A549 (cell line): ENCODE data around the gene HSF2BP. TPM values are rescaled to one million over a fixed set of nuclear protein-coding genes. Genes with fewer than 3 reads are reported as not detected.

Experiments
- ATAC-seq, 2 experiments: fragments of 200-7000 bp in 1 of 2; fragments of >200 bp in 1 of 2; cut with Nextera tagmentation in 1 of 2; cut with Tn5 transposase in 1 of 2; 3 replicates each; pipeline versions ENCODE4 v1.8.0 to v1.9.1; 2018 to 2020; ENCODE audit warnings: mild to moderate bottlenecking in 1 of 2, moderate library complexity in 1 of 2
- CTCF ChIA-PET: fragments of 300-600 bp; sonication (Branson Sonifier 250); formaldehyde crosslinking; extraction: SDS; loops from one replicate; lab custom pipeline; 2021; ENCODE audit warnings: antibody characterized with exemption, inconsistent platforms; lab: Yijun Ruan, JAX
- POLR2A ChIA-PET: fragments of 350-600 bp; formaldehyde crosslinking; extraction: SDS; loops from one replicate; lab custom pipeline; 2021; ENCODE audit warnings: antibody characterized with exemption, inconsistent platforms; lab: Yijun Ruan, JAX
- DNase-seq, 2 experiments: peaks; one replicate each; pipeline versions ENCODE4 v3.0.0 to v3.0.0-alpha.2; 2011 to 2016; ENCODE audit warnings: low read depth in 1 of 2, low spot score in 1 of 2
- FAIRE-seq: peaks from 2 replicates; lab custom pipeline; 2011; peaks lifted over from hg19 to GRCh38; lab: Jason Lieb, UNC
- H3K27ac ChIP-seq, 2 experiments: fragments of >200 bp; sonication (Bioruptor Twin); formaldehyde crosslinking; 3 replicates each; pipeline ENCODE4 v1.5.1; 2016 to 2017
- H3K4me1 ChIP-seq: fragments of >200 bp; sonication (Bioruptor Twin); formaldehyde crosslinking; 3 replicates; pipeline ENCODE4 v1.6.1; 2016
- H3K4me2 ChIP-seq: fragments of >200 bp; sonication (Bioruptor Twin); formaldehyde crosslinking; 3 replicates; pipeline ENCODE4 v1.6.1; 2016
- H3K4me3 ChIP-seq: fragments of >200 bp; sonication (Bioruptor Twin); formaldehyde crosslinking; 3 replicates; pipeline ENCODE4 v1.5.1; 2016
- H3K9me3 ChIP-seq: fragments of >200 bp; sonication (Bioruptor Twin); formaldehyde crosslinking; 3 replicates; pipeline ENCODE4 v1.6.1; 2016
- CBX8 ChIP-seq: fragments of 200-600 bp; sonication (generic); IDR thresholded peaks from 2 replicates; pipeline ENCODE4 v1.6.1; 2016
- CEBPB ChIP-seq, 2 experiments: fragments of >200 bp in 1 of 2; sonication (Bioruptor Twin) in 1 of 2; formaldehyde crosslinking in 1 of 2; IDR thresholded peaks; 2 replicates each; pipeline ENCODE4 v1.6.1; 2012 to 2016
- EP300 ChIP-seq, 2 experiments: fragments of >200 bp; sonication (Bioruptor Twin); formaldehyde crosslinking; IDR thresholded peaks; 2 replicates in 1 of 2; 3 replicates in 1 of 2; pipeline ENCODE4 v1.6.1; 2016 to 2017
- FOSL2 ChIP-seq, 2 experiments: fragments of 450-650 bp in 1 of 2; fragments of >200 bp in 1 of 2; sonication (Bioruptor Twin) in 1 of 2; formaldehyde crosslinking; IDR thresholded peaks; 2 replicates each; pipeline versions ENCODE4 v1.5.0 to v1.6.1; 2016 to 2020; ENCODE audit warnings: mild to moderate bottlenecking in 1 of 2, moderate library complexity in 1 of 2
- GATA3 ChIP-seq: IDR thresholded peaks from 2 replicates; pipeline ENCODE4 v1.6.1; 2012; ENCODE audit warnings: borderline replicate concordance
- HDAC2 ChIP-seq: fragments of 200-600 bp; sonication (generic); IDR thresholded peaks from 2 replicates; pipeline ENCODE4 v1.6.1; 2016
- HEYL ChIP-seq: fragments of 250-450 bp; sonication (Bioruptor Pico); IDR thresholded peaks from 2 replicates; pipeline ENCODE4 v1.8.0; 2021; ENCODE audit warnings: mild to moderate bottlenecking, moderate library complexity
- HOXA7 ChIP-seq: fragments of 250-450 bp; sonication (Bioruptor Pico); IDR thresholded peaks from 2 replicates; pipeline ENCODE4 v1.5.0; 2020; ENCODE audit warnings: mild to moderate bottlenecking, moderate library complexity
- HOXB5 ChIP-seq: fragments of 250-450 bp; sonication (Bioruptor Pico); IDR thresholded peaks from 2 replicates; pipeline ENCODE4 v1.5.0; 2020; ENCODE audit warnings: mild to moderate bottlenecking, moderate library complexity
- JUN ChIP-seq, 2 experiments: fragments of >200 bp; sonication (Bioruptor Twin); formaldehyde crosslinking; IDR thresholded peaks; 2 replicates in 1 of 2; 3 replicates in 1 of 2; pipeline ENCODE4 v1.6.1; 2016 to 2017
- KDM5A ChIP-seq: fragments of 200-600 bp; sonication (generic); IDR thresholded peaks from 2 replicates; pipeline ENCODE4 v1.6.1; 2016; ENCODE audit warnings: antibody characterized with exemption, mild to moderate bottlenecking
- NFE2L2 ChIP-seq: fragments of 150-350 bp; conservative IDR thresholded peaks from 2 replicates; pipeline ENCODE4 v1.6.1; 2014; ENCODE audit warnings: low read length
- NR3C1 ChIP-seq: fragments of >200 bp; sonication (Bioruptor Twin); formaldehyde crosslinking; IDR thresholded peaks from 3 replicates; pipeline ENCODE4 v1.6.1; 2017
- PHF8 ChIP-seq: fragments of 200-600 bp; sonication (generic); IDR thresholded peaks from 2 replicates; pipeline ENCODE4 v1.6.1; 2016; ENCODE audit warnings: low read depth, mild to moderate bottlenecking, antibody characterized with exemption, moderate library complexity, borderline replicate concordance
- POLR2A ChIP-seq: IDR thresholded peaks from 2 replicates; pipeline ENCODE4 v1.6.1; 2012; ENCODE audit warnings: mild to moderate bottlenecking, low read length
- RAD21 ChIP-seq, 2 experiments: fragments of >200 bp in 1 of 2; sonication (Bioruptor Twin) in 1 of 2; formaldehyde crosslinking in 1 of 2; IDR thresholded peaks in 1 of 2; conservative IDR thresholded peaks in 1 of 2; 2 replicates in 1 of 2; 3 replicates in 1 of 2; pipeline ENCODE4 v1.6.1; 2012 to 2018; ENCODE audit warnings: inconsistent platforms in 1 of 2
- RFX5 ChIP-seq: fragments of 450-650 bp; IDR thresholded peaks from 2 replicates; pipeline ENCODE4 v1.7.1; 2014; ENCODE audit warnings: antibody characterized with exemption, mild to moderate bottlenecking, moderate library complexity
- SMC3 ChIP-seq: fragments of >200 bp; sonication (Bioruptor Twin); formaldehyde crosslinking; IDR thresholded peaks from 3 replicates; pipeline ENCODE4 v1.6.1; 2018; ENCODE audit warnings: inconsistent platforms
- TFCP2L1 ChIP-seq: fragments of 250-450 bp; sonication (Bioruptor Pico); IDR thresholded peaks from 2 replicates; pipeline ENCODE4 v1.5.0; 2021; ENCODE audit warnings: mild to moderate bottlenecking
- TP53 ChIP-seq: fragments of 250-450 bp; sonication (Bioruptor Pico); IDR thresholded peaks from 2 replicates; pipeline ENCODE4 v1.5.0; 2021; ENCODE audit warnings: mild to moderate bottlenecking, moderate library complexity
- ZC3H11A ChIP-seq: fragments of 450-650 bp; IDR thresholded peaks from 2 replicates; pipeline ENCODE4 v1.6.1; 2014; ENCODE audit warnings: antibody characterized with exemption, mild to moderate bottlenecking
- ZFP36 ChIP-seq: fragments of 450-650 bp; IDR thresholded peaks from 2 replicates; pipeline ENCODE4 v1.6.1; 2014; ENCODE audit warnings: borderline replicate concordance; ENCODE audit not compliant: partially characterized antibody
- ZNF302 ChIP-seq: fragments of 250-450 bp; sonication (Bioruptor Pico); IDR thresholded peaks from 2 replicates; pipeline ENCODE4 v1.9.0; 2021; ENCODE audit warnings: inconsistent platforms, mild to moderate bottlenecking, moderate library complexity
- ZSCAN20 ChIP-seq: fragments of 250-450 bp; sonication (Bioruptor Pico); IDR thresholded peaks from 2 replicates; pipeline ENCODE4 v1.8.0; 2022; ENCODE audit warnings: mild to moderate bottlenecking, moderate library complexity
- WGBS: methylation state at CpG from one replicate; pipeline ENCODE4 v1.1.6; 2017; ENCODE audit errors: missing lambda C conversion rate; 5-methylcytosine and 5-hydroxymethylcytosine counted together
- polyA plus RNA-seq, 4 experiments: library from polyadenylated mRNA; depleted of rRNA in 3 of 4; stranded (reverse); fragments of >200 nt; fragmentation: RNase III in 1 of 4; extraction: RNeasy Plus Mini Kit Qiagen cat#74134 plus additional on column Dnase treatment in 1 of 4; gene quantifications; 2 replicates in 3 of 4; 3 replicates in 1 of 4; pipeline ENCODE4 v1.2.3, GENCODE V29; 2011 to 2017
- TF ChIP-seq, protein P1 (sequence below): fragments of 250-450 bp; sonication (Bioruptor Pico); IDR thresholded peaks from 2 replicates; pipeline ENCODE4 v1.5.0; 2021; ENCODE audit warnings: mild to moderate bottlenecking, moderate library complexity, borderline replicate concordance
- TF ChIP-seq, protein P2 (sequence below): fragments of 200-600 bp; sonication (generic); IDR thresholded peaks from 2 replicates; pipeline ENCODE4 v1.6.1; 2016; ENCODE audit warnings: antibody characterized with exemption, mild to moderate bottlenecking, moderate library complexity
- TF ChIP-seq, protein P3 (sequence below): fragments of 150-350 bp; IDR thresholded peaks from 2 replicates; pipeline ENCODE4 v1.6.1; 2014; ENCODE audit warnings: low read depth, mild to moderate bottlenecking, low read length
- TF ChIP-seq, protein P4 (sequence below): fragments of >200 bp; sonication (Bioruptor Twin); formaldehyde crosslinking; IDR thresholded peaks from 2 replicates; pipeline ENCODE4 v1.6.1; 2016
- TF ChIP-seq, protein P5 (sequence below): fragments of 450-650 bp; IDR thresholded peaks from 2 replicates; pipeline ENCODE4 v1.6.1; 2014; ENCODE audit warnings: antibody characterized with exemption
- TF ChIP-seq, protein P6 (sequence below): IDR thresholded peaks from 2 replicates; pipeline ENCODE4 v1.6.1; 2012

HSF2BP gene
- polyA plus RNA-seq, 2 of the 4 experiments (the other 2 are of a cell fraction) = 1.7 to 3.1 TPM

DNA sequence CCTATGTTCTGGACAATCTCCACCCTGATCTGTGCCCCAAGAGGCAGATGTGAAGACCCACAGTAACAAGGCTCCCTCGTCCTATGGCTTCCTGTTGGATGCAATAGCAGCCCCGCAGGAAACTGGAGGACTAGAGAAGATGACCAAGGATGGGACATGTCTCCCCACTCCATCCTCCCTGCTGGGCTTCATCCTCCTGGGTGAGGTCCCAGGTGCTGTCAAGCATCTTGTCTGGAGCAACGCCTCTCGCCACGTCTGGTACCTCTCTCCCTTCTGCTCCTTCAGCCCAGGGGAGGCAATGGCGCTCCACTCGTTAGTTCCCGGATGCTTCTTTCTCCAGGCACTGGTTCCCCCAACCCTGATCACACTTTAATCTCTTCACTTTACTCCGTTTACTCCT, 11.1 kb downstream of the HSF2BP start:
- no peak for FAIRE-seq
- H3K27ac ChIP-seq = peak overlapping the region; percentile 97 to 98
- ChIA-PET CTCF (interaction anchor here (3.1 kb wide), 1 partner anchor 8 kb away, joined by 13 read pairs; no protein-coding TSS in a partner anchor), POLR2A (no interaction called here)
- TF ChIP-seq GATA3 (no peak), RAD21 (conservative IDR thresholded peaks at IDR 0.05 in 1 of 2, IDR thresholded peaks at IDR 0.05 in 1 of 2) (no peak), HOXB5 (no peak), PHF8 (no peak), ZNF302 (CRISPR knock-in tag) (no peak), TFCP2L1 (CRISPR knock-in tag) (no peak), ZFP36 (no peak), POLR2A (no peak), ZC3H11A (no peak), CBX8 (no peak), HDAC2 (no peak), TP53 (CRISPR knock-in tag) (no peak), RFX5 (no peak), KDM5A (no peak), NFE2L2 (no peak)
- TF ChIP-seq, protein P1, sequence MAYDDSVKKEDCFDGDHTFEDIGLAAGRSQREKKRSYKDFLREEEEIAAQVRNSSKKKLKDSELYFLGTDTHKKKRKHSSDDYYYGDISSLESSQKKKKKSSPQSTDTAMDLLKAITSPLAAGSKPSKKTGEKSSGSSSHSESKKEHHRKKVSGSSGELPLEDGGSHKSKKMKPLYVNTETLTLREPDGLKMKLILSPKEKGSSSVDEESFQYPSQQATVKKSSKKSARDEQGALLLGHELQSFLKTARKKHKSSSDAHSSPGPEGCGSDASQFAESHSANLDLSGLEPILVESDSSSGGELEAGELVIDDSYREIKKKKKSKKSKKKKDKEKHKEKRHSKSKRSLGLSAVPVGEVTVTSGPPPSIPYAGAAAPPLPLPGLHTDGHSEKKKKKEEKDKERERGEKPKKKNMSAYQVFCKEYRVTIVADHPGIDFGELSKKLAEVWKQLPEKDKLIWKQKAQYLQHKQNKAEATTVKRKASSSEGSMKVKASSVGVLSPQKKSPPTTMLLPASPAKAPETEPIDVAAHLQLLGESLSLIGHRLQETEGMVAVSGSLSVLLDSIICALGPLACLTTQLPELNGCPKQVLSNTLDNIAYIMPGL (CRISPR knock-in tag) = no peak
- TF ChIP-seq, protein P2, sequence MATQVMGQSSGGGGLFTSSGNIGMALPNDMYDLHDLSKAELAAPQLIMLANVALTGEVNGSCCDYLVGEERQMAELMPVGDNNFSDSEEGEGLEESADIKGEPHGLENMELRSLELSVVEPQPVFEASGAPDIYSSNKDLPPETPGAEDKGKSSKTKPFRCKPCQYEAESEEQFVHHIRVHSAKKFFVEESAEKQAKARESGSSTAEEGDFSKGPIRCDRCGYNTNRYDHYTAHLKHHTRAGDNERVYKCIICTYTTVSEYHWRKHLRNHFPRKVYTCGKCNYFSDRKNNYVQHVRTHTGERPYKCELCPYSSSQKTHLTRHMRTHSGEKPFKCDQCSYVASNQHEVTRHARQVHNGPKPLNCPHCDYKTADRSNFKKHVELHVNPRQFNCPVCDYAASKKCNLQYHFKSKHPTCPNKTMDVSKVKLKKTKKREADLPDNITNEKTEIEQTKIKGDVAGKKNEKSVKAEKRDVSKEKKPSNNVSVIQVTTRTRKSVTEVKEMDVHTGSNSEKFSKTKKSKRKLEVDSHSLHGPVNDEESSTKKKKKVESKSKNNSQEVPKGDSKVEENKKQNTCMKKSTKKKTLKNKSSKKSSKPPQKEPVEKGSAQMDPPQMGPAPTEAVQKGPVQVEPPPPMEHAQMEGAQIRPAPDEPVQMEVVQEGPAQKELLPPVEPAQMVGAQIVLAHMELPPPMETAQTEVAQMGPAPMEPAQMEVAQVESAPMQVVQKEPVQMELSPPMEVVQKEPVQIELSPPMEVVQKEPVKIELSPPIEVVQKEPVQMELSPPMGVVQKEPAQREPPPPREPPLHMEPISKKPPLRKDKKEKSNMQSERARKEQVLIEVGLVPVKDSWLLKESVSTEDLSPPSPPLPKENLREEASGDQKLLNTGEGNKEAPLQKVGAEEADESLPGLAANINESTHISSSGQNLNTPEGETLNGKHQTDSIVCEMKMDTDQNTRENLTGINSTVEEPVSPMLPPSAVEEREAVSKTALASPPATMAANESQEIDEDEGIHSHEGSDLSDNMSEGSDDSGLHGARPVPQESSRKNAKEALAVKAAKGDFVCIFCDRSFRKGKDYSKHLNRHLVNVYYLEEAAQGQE = no peak
- TF ChIP-seq, protein P3, sequence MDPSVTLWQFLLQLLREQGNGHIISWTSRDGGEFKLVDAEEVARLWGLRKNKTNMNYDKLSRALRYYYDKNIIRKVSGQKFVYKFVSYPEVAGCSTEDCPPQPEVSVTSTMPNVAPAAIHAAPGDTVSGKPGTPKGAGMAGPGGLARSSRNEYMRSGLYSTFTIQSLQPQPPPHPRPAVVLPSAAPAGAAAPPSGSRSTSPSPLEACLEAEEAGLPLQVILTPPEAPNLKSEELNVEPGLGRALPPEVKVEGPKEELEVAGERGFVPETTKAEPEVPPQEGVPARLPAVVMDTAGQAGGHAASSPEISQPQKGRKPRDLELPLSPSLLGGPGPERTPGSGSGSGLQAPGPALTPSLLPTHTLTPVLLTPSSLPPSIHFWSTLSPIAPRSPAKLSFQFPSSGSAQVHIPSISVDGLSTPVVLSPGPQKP = no peak
- TF ChIP-seq, protein P4, sequence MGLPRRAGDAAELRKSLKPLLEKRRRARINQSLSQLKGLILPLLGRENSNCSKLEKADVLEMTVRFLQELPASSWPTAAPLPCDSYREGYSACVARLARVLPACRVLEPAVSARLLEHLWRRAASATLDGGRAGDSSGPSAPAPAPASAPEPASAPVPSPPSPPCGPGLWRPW = no peak
- H3K9me3 ChIP-seq = no peaks in the 10 kb centered on the region
- no peak overlapping the region for H3K4me2 ChIP-seq
- ATAC-seq = no peak
- H3K4me3 ChIP-seq = no peak overlapping the region
- H3K4me1 ChIP-seq = peaks cover 33% of the 10 kb centered on the region
- DNase-seq = no peak
- WGBS = 89% methylated on average over 9 of the region's 9 CpGs

DNA sequence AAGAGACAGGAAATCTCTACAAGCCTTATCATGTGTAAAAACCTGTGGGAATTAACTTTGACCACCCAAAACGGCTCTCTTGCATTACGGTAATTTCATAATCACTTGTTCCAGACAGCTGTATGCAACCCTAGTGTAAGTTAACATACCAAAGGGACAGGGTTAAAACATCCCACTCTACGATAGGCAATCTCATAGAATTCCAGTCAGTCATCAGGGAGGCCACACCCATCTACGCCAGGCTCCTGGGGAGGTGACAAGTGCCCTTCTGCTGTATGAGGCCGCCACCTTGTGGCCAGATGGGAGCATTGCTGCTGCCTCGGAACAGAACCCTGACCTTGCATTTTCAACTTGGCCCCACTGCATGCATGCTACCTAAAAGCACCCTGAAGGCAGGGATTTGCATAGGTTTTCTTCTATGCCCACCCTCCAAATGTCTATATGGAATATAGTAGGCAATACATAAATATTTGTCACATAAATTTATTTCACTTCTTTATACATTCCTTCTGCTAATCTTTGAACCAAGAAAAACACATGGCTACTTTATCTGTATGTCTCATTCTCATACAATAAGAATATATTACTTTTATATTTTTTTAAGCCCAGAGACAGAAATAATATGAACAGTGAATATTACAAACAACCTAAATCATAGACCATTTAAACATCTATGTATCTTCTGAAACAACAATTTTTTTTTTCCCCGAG, 12.6 kb downstream of the HSF2BP start:
- CTCF ChIA-PET = interaction anchor here (0.9 to 4.4 kb wide), 16 partner anchors 10 to 313 kb away, joined by 3 to 49 read pairs (median 6); partner anchors contain the start of genes HSF2BP and RRP1B
- POLR2A ChIA-PET = no interaction called here
- DNase-seq (peak; percentile 85 to 97), FAIRE-seq (peak; percentile 70), ATAC-seq (peak; percentile 95 to 99)
- 12% methylated on average over 7 of the region's 7 CpGs for WGBS
- Histone ChIP-seq H3K9me3 (no peaks in the 10 kb centered on the region), H3K4me1 (peaks cover 31% of the 10 kb centered on the region), H3K4me2 (peak overlapping the region; percentile 72), H3K4me3 (no peak overlapping the region), H3K27ac (peak overlapping the region; percentile 97 to 98)
- TF ChIP-seq, protein P5, sequence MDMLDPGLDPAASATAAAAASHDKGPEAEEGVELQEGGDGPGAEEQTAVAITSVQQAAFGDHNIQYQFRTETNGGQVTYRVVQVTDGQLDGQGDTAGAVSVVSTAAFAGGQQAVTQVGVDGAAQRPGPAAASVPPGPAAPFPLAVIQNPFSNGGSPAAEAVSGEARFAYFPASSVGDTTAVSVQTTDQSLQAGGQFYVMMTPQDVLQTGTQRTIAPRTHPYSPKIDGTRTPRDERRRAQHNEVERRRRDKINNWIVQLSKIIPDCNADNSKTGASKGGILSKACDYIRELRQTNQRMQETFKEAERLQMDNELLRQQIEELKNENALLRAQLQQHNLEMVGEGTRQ = no peak
- no peak for TF ChIP-seq HOXA7 (CRISPR knock-in tag)
- TF ChIP-seq HEYL (CRISPR knock-in tag) = no peak
- no peak for TF ChIP-seq FOSL2 (IDR thresholded peaks at IDR 0.05)
- peak; percentile 42 for TF ChIP-seq FOSL2 (CRISPR knock-in tag; IDR thresholded peaks at IDR 0.05)
- no peak for TF ChIP-seq NFE2L2
- TF ChIP-seq SMC3 = peak; percentile 86
- TF ChIP-seq EP300 (IDR thresholded peaks at IDR 0.05) = peak; percentile 82 to 85; a peak in 3 of 5 replicates
- peak; percentile 76 to 81 for TF ChIP-seq CEBPB (IDR thresholded peaks at IDR 0.05)
- TF ChIP-seq, protein P4 = 0 out of 2 replicates have a peak, but pooled peaks have one; percentile 51
- TF ChIP-seq ZSCAN20 (CRISPR knock-in tag) = no peak
- TF ChIP-seq TP53 (CRISPR knock-in tag) = no peak
- TF ChIP-seq, protein P6, sequence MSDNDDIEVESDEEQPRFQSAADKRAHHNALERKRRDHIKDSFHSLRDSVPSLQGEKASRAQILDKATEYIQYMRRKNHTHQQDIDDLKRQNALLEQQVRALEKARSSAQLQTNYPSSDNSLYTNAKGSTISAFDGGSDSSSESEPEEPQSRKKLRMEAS = peak; percentile 60; the same call in 1 of the 2 replicates
- peak; percentile 73 to 77; a peak in 4 of 5 replicates for TF ChIP-seq JUN (IDR thresholded peaks at IDR 0.05)
- TF ChIP-seq HOXB5 = no peak
- TF ChIP-seq POLR2A = no peak
- no peak for TF ChIP-seq NR3C1
